A673 (cell line): Measurements from ENCODE around the gene NR6A1.

Experiments
- EZH2 ChIP-seq: fragments of 200-600 bp; sonication (generic); IDR thresholded peaks from 2 replicates; pipeline ENCODE4 v1.6.1; 2017; ENCODE audit warnings: borderline replicate concordance, low read depth, mild to moderate bottlenecking, mixed read lengths, antibody characterized with exemption, low read length; ENCODE audit not compliant: poor library complexity, severe bottlenecking
- TF ChIP-seq, protein P1 (sequence below): fragments of 300-800, 200-600 bp; sonication (generic); conservative IDR thresholded peaks from 2 replicates; pipeline ENCODE4 v1.5.1; 2017; ENCODE audit warnings: low read depth, mild to moderate bottlenecking, antibody characterized with exemption, low read length, moderate library complexity, mixed read lengths

- TF ChIP-seq, protein P1, sequence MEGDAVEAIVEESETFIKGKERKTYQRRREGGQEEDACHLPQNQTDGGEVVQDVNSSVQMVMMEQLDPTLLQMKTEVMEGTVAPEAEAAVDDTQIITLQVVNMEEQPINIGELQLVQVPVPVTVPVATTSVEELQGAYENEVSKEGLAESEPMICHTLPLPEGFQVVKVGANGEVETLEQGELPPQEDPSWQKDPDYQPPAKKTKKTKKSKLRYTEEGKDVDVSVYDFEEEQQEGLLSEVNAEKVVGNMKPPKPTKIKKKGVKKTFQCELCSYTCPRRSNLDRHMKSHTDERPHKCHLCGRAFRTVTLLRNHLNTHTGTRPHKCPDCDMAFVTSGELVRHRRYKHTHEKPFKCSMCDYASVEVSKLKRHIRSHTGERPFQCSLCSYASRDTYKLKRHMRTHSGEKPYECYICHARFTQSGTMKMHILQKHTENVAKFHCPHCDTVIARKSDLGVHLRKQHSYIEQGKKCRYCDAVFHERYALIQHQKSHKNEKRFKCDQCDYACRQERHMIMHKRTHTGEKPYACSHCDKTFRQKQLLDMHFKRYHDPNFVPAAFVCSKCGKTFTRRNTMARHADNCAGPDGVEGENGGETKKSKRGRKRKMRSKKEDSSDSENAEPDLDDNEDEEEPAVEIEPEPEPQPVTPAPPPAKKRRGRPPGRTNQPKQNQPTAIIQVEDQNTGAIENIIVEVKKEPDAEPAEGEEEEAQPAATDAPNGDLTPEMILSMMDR: no peak
- TF ChIP-seq EZH2: no peak
Measured at GRCh38 chr9:124780757-124781151, 9.6 kb upstream of the NR6A1 start.
